Measurements from ENCODE around the gene OR2T1.

The OR2T1 gene

DNA sequence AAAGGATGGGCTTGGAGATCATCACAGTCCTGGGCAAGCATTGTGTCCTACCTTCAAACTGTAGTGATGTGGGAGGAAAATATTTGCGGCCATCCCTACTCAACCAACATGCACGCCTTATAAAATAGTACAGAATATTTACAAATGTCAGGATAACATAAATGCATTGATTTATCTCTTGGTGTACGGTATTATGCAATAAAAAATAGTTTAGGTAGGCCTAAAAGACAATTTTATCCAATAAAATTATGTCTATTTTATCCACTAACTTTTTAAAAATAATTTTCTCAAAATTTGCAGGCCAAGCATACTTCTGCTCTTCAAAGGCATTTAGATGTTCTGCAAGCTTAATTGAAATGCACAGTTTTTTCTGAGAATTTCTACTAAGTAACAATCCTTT lies at the start of gene OR2T1:
Gene OR2T1 (plus strand): TSS at position 301 of the 400 bp plus-strand sequence. CDS start 3,100 bp downstream, outside the sequence.
- no peak within 1 kb of the TSS for H3K4me3 ChIP-seq (ENCODE audit: low read depth in 1 of 2, low read length in 1 of 2)
- TF ChIP-seq, protein P1, sequence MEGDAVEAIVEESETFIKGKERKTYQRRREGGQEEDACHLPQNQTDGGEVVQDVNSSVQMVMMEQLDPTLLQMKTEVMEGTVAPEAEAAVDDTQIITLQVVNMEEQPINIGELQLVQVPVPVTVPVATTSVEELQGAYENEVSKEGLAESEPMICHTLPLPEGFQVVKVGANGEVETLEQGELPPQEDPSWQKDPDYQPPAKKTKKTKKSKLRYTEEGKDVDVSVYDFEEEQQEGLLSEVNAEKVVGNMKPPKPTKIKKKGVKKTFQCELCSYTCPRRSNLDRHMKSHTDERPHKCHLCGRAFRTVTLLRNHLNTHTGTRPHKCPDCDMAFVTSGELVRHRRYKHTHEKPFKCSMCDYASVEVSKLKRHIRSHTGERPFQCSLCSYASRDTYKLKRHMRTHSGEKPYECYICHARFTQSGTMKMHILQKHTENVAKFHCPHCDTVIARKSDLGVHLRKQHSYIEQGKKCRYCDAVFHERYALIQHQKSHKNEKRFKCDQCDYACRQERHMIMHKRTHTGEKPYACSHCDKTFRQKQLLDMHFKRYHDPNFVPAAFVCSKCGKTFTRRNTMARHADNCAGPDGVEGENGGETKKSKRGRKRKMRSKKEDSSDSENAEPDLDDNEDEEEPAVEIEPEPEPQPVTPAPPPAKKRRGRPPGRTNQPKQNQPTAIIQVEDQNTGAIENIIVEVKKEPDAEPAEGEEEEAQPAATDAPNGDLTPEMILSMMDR (IDR thresholded peaks at IDR 0.05), result no peak
- H3K9me3 ChIP-seq, result no peaks in the 10 kb centered on the region
- no peaks in the 10 kb centered on the region for H3K27me3 ChIP-seq
- no peaks in the 10 kb centered on the region for H3K36me3 ChIP-seq
- H3K4me1 ChIP-seq (ENCODE audit: control insufficient read depth in 1 of 2, insufficient read depth in 1 of 2, low read depth in 1 of 2, low read length in 1 of 2), result no peaks in the 10 kb centered on the region
- H3K27ac ChIP-seq, result no peak within 1 kb of the TSS

- TF ChIP-seq, protein P1 (IDR thresholded peaks at IDR 0.05), result no peak
- Histone ChIP-seq H3K27ac (no peak overlapping the region), H3K36me3 (no peaks in the 10 kb centered on the region), H3K4me1 (ENCODE audit: control insufficient read depth in 1 of 2, insufficient read depth in 1 of 2, low read depth in 1 of 2, low read length in 1 of 2) (no peaks in the 10 kb centered on the region), H3K4me3 (ENCODE audit: low read depth in 1 of 2, low read length in 1 of 2) (no peak overlapping the region), H3K27me3 (no peaks in the 10 kb centered on the region), H3K9me3 (no peaks in the 10 kb centered on the region)
These were observed 43.4 kb upstream of the OR2T1 start for GRCh38 chr1:248359415-248359814.

DNA sequence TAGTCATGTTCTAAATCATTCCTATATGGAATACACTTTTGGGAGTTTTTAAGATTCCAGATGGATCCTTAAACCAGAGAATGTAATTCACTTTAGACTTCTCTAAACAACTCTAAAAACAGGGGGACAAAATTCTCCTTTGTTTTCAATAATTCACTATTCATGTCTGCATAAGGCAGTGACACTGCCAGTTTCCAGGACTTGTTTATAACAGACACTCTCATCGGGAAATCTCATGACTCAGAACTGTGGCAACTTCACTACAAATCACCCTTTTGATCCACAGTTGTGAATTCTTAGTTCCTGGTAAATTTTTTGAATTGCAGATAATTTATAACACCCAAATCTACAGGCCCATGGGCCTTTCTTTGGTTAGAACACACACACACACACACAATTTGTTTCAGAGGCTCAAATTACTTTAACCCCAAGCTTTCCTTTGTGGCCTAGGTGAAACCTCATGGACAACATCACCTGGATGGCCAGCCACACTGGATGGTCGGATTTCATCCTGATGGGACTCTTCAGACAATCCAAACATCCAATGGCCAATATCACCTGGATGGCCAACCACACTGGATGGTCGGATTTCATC lies 41.6 kb upstream of the OR2T1 start, which contains the start of gene OR2T4:
Gene OR2T4 (plus strand): TSS at position 545 of the 595 bp plus-strand sequence. CDS start 0 bp downstream, at position 545.
- TF ChIP-seq, protein P1 (IDR thresholded peaks at IDR 0.05), result no peak
- H3K36me3 ChIP-seq, result no peaks in the 10 kb centered on the region
- no peaks in the 10 kb centered on the region for H3K9me3 ChIP-seq
- H3K27me3 ChIP-seq, result no peaks in the 10 kb centered on the region
- no peak within 1 kb of the TSS for H3K27ac ChIP-seq
- no peak within 1 kb of the TSS for H3K4me3 ChIP-seq (ENCODE audit: low read depth in 1 of 2, low read length in 1 of 2)
- H3K4me1 ChIP-seq (ENCODE audit: control insufficient read depth in 1 of 2, insufficient read depth in 1 of 2, low read depth in 1 of 2, low read length in 1 of 2), result no peaks in the 10 kb centered on the region

GRCh38 chr1:248366609-248367008 lies 36.2 kb upstream of the OR2T1 start:
- TF ChIP-seq, protein P1 (IDR thresholded peaks at IDR 0.05), result no peak
- no peaks in the 10 kb centered on the region for H3K27me3 ChIP-seq
- H3K36me3 ChIP-seq, result no peaks in the 10 kb centered on the region
- H3K4me3 ChIP-seq (ENCODE audit: low read depth in 1 of 2, low read length in 1 of 2), result no peak overlapping the region
- no peak overlapping the region for H3K27ac ChIP-seq
- no peaks in the 10 kb centered on the region for H3K4me1 ChIP-seq (ENCODE audit: control insufficient read depth in 1 of 2, insufficient read depth in 1 of 2, low read depth in 1 of 2, low read length in 1 of 2)
- no peaks in the 10 kb centered on the region for H3K9me3 ChIP-seq

DNA sequence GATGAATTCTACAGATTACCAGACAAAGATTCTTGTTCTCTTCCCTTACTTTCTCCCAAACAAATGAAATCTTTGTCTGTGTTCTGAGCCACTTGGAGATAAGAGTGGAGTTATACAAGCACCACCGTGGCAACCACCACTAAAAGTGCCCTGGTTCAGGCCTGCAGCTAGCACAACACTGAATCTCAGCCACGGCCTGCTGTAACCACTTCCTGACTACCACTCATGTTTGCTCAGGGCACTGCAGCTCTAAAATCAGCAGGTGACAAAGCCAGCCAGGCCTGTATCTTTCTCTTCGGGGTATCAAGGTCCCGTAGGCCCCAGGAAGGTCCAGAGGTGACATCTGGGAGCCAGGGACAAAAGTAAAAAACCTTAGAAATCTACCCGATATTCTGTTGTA lies 30.5 kb upstream of the OR2T1 start:
- Histone ChIP-seq H3K36me3 (no peaks in the 10 kb centered on the region), H3K27me3 (no peaks in the 10 kb centered on the region), H3K4me1 (ENCODE audit: control insufficient read depth in 1 of 2, insufficient read depth in 1 of 2, low read depth in 1 of 2, low read length in 1 of 2) (no peaks in the 10 kb centered on the region), H3K4me3 (ENCODE audit: low read depth in 1 of 2, low read length in 1 of 2) (no peak overlapping the region), H3K27ac (no peak overlapping the region), H3K9me3 (no peaks in the 10 kb centered on the region)
- TF ChIP-seq, protein P1 (IDR thresholded peaks at IDR 0.05), result no peak

Data from neutrophil (primary cell).